Gastroesophageal sphincter (tissue), 4 donors: Measurements from ENCODE around the gene TBL1XR1. TPM values are rescaled to one million over a fixed set of nuclear protein-coding genes. Genes with fewer than 3 reads are reported as not detected.

Experiments used
- ATAC-seq: fragments of 150-250 bp; one replicate; pipeline ENCODE4 v1.9.1; 2016; ENCODE audit warnings: mild to moderate bottlenecking, moderate library complexity
- H3K27ac ChIP-seq, 4 donors: fragments of 200-600 bp; sonication (generic) in 3 of 4; 1 replicate in 3 of 4; 2 replicates in 1 of 4; pipeline ENCODE4 v1.5.1; 2016 to 2019
- H3K27me3 ChIP-seq: fragments of 200-600 bp; sonication (generic); one replicate; pipeline ENCODE4 v1.5.1; 2019
- H3K36me3 ChIP-seq, 2 donors: fragments of 200-600 bp; sonication (generic); one replicate each; pipeline ENCODE4 v1.5.1; 2019; ENCODE audit warnings: control low read depth in 1 of 2
- H3K4me1 ChIP-seq, 3 donors: fragments of 200-600 bp; sonication (generic); 1 replicate in 2 of 3; 2 replicates in 1 of 3; pipeline ENCODE4 v1.5.1; 2016 to 2019; ENCODE audit warnings: control low read depth in 2 of 3
- H3K4me3 ChIP-seq, 2 donors: fragments of 200-600 bp; sonication (generic); one replicate each; pipeline ENCODE4 v1.5.1; 2019; ENCODE audit warnings: mild to moderate bottlenecking in 1 of 2, moderate library complexity in 1 of 2
- H3K9me3 ChIP-seq, 3 donors: fragments of 200-600 bp; sonication (generic); one replicate each; pipeline ENCODE4 v1.5.1; 2017 to 2019; ENCODE audit warnings: control low read depth in 2 of 3
- CTCF ChIP-seq, 4 experiments: fragments of 200-600 bp in 2 of 4; fragments of 450-650 bp in 2 of 4; sonication (generic) in 1 of 4; IDR thresholded peaks; one replicate each; pipeline ENCODE4 v1.5.1; 2017 to 2019; ENCODE audit warnings: antibody characterized with exemption in 4 of 4, mild to moderate bottlenecking in 2 of 4, moderate library complexity in 2 of 4
- EP300 ChIP-seq: sonication (generic); formaldehyde crosslinking; IDR thresholded peaks from one replicate; pipeline ENCODE4 v1.6.1; 2017; ENCODE audit warnings: antibody characterized with exemption, mild to moderate bottlenecking
- POLR2A ChIP-seq, 2 donors: fragments of 450-650 bp; IDR thresholded peaks; one replicate each; pipeline ENCODE4 v1.6.1; 2017; ENCODE audit warnings: antibody characterized with exemption in 2 of 2, mild to moderate bottlenecking in 2 of 2, moderate library complexity in 1 of 2
- POLR2AphosphoS5 ChIP-seq: sonication (generic); formaldehyde crosslinking; IDR thresholded peaks from one replicate; pipeline ENCODE4 v1.6.1; 2017; ENCODE audit warnings: antibody characterized with exemption
- WGBS, 2 donors: methylation state at CpG; one replicate each; pipeline ENCODE4 v1.1.5; 2018; ENCODE audit warnings: low coverage in 1 of 2; 5-methylcytosine and 5-hydroxymethylcytosine counted together
- total RNA-seq, 4 donors: library from RNA; depleted of rRNA; stranded (reverse); fragments of >200 nt; gene quantifications; one replicate each; pipeline ENCODE4 v1.1.0, GENCODE V29; 2016

The TBL1XR1 gene
- total RNA-seq, 4 donors from 2014 or later, result 91.1 to 126 (median 97.4) TPM

- Histone ChIP-seq H3K9me3 (no peaks in the 10 kb centered on the region), H3K36me3 (peaks cover 0 to 7% of the 10 kb centered on the region in 2 donors), H3K27ac (no peak overlapping the region), H3K27me3 (no peaks in the 10 kb centered on the region), H3K4me1 (peaks cover 0 to 37% (median 0%) of the 10 kb centered on the region in 3 donors), H3K4me3 (no peak overlapping the region)
- 82 to 83% methylated on average over 4 of the region's 4 CpGs for WGBS, 2 donors
- ATAC-seq, result no peak
- no peak for TF ChIP-seq POLR2A (IDR thresholded peaks at IDR 0.05)
- no peak for TF ChIP-seq CTCF (IDR thresholded peaks at IDR 0.05)
- TF ChIP-seq POLR2AphosphoS5, result no peak
- no peak for TF ChIP-seq EP300
Measured at GRCh38 chr3:177157492-177157891, 39.8 kb downstream of the TBL1XR1 start.

GRCh38 chr3:177154733-177155132 lies 42.5 kb downstream of the TBL1XR1 start:
- Histone ChIP-seq H3K9me3 (no peaks in the 10 kb centered on the region), H3K36me3 (no peaks in the 10 kb centered on the region), H3K27ac (no peak overlapping the region), H3K4me1 (peaks cover 3 to 57% (median 18%) of the 10 kb centered on the region in 3 donors), H3K27me3 (no peaks in the 10 kb centered on the region), H3K4me3 (no peak overlapping the region)
- no peak for TF ChIP-seq POLR2AphosphoS5
- TF ChIP-seq POLR2A (IDR thresholded peaks at IDR 0.05), result no peak
- no peak for TF ChIP-seq CTCF (IDR thresholded peaks at IDR 0.05)
- no peak for TF ChIP-seq EP300
- ATAC-seq, result no peak
- 67 to 84% methylated on average over 2 to 3 of the region's 3 CpGs for WGBS, 2 donors

- no peak for ATAC-seq
- Histone ChIP-seq H3K4me1 (peaks cover 6 to 89% (median 20%) of the 10 kb centered on the region in 3 donors), H3K27ac (peak overlapping the region in 1 of 4 donors; percentile 5)
Measured at GRCh38 chr3:177150970-177151627, 46.2 kb downstream of the TBL1XR1 start.

GRCh38 chr3:177150218-177150916 lies 46.9 kb downstream of the TBL1XR1 start:
- WGBS, 2 donors, result 29 to 45% methylated on average over 3 of the region's 3 CpGs
- Histone ChIP-seq H3K9me3 (no peaks in the 10 kb centered on the region), H3K36me3 (no peaks in the 10 kb centered on the region), H3K4me1 (peaks cover 8 to 92% (median 20%) of the 10 kb centered on the region in 3 donors), H3K27me3 (no peaks in the 10 kb centered on the region), H3K4me3 (no peak overlapping the region), H3K27ac (peak overlapping the region in 2 of 4 donors; percentile 5 to 21)
- TF ChIP-seq CTCF (IDR thresholded peaks at IDR 0.05), result no peak
- ATAC-seq, result no peak

More at GRCh38 chr3:177150970-177151627, 46.2 kb downstream of the TBL1XR1 start:
- Histone ChIP-seq H3K27me3 (no peaks in the 10 kb centered on the region), H3K9me3 (no peaks in the 10 kb centered on the region), H3K36me3 (no peaks in the 10 kb centered on the region), H3K4me3 (no peak overlapping the region)
- 13 to 54% methylated on average over 3 to 7 of the region's 7 CpGs for WGBS, 2 donors
- no peak for TF ChIP-seq CTCF (IDR thresholded peaks at IDR 0.05)
- TF ChIP-seq EP300, result no peak
- TF ChIP-seq POLR2AphosphoS5, result no peak
- TF ChIP-seq POLR2A (IDR thresholded peaks at IDR 0.05), result no peak

GRCh38 chr3:177149106-177149505 lies 48.2 kb downstream of the TBL1XR1 start:
- H3K36me3 ChIP-seq, result no peaks in the 10 kb centered on the region
- no peak overlapping the region for H3K4me3 ChIP-seq
- H3K4me1 ChIP-seq, result peaks cover 12 to 91% (median 27%) of the 10 kb centered on the region in 3 donors
- no peak for ATAC-seq
- no peaks in the 10 kb centered on the region for H3K27me3 ChIP-seq
- no peak for TF ChIP-seq EP300
- TF ChIP-seq POLR2A (IDR thresholded peaks at IDR 0.05), result no peak
- no peak for TF ChIP-seq POLR2AphosphoS5
- no peak for TF ChIP-seq CTCF (IDR thresholded peaks at IDR 0.05)
- 73 to 88% methylated on average over 2 to 3 of the region's 3 CpGs for WGBS, 2 donors
- H3K27ac ChIP-seq, result no peak overlapping the region
- H3K9me3 ChIP-seq, result no peaks in the 10 kb centered on the region
